ENCODE data around the gene ACTR1A.

Gene ACTR1A

DNA sequence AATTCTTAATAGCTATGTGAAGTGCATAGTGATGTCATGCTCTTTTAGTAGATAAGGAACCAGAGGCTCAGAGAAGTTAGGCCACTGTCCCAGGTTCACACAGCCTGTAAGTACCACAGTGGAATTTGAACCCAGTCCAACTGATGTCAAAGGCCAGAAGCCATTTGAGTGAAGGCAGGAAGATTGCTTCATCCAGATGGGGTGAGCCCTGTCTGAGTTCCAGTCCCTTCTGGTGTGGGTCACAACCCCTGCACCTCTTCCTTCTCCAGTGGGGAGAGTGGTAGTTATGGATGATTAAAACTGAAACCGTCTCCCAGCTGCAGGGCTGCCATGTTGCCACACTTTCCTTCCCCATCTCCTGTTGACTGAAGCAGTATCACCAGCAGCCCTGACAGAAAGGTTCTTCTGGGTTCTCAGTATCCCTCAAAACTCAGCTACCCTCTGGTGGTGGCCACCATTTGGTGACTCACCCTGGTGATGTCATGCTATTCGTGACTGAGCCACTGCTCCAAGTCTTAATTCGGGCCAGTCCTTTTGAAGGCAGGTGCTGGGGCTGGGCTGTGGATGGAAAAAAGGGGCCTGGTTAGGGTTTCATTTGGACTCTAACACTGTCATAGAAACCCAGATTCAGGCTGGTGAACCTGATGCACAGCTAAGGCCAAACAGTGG, 49.7 kb downstream of the ACTR1A start:
- H3K9me3 ChIP-seq (replicated peaks; ENCODE audit: insufficient read depth, low read length) = no peaks in the 10 kb centered on the region
- no peaks in the 10 kb centered on the region for H3K36me3 ChIP-seq (replicated peaks; ENCODE audit: insufficient read depth, low read length)
- H3K4me2 ChIP-seq (ENCODE audit: low read depth, low read length) = no peak overlapping the region
- peaks cover 12% of the 10 kb centered on the region for H3K79me2 ChIP-seq (ENCODE audit: low read length)
- H3K27ac ChIP-seq (ENCODE audit: low read length) = no peak overlapping the region
- H4K20me1 ChIP-seq (ENCODE audit: insufficient read depth, low read length) = no peaks in the 10 kb centered on the region
- TF ChIP-seq EZH2phosphoT487 (IDR thresholded peaks at IDR 0.05; ENCODE audit: low read length) (no peak), EZH2 (optimal IDR thresholded peaks at IDR 0.05; ENCODE audit: low read depth, low read length) (no peak), CTCF (IDR thresholded peaks at IDR 0.05; ENCODE audit: low read length) (no peak)
- no peaks in the 10 kb centered on the region for H3K9me2 ChIP-seq (replicated peaks; ENCODE audit: insufficient read depth, low read length)
- no peak overlapping the region for H2AFZ ChIP-seq (ENCODE audit: low read length)
- H3K4me3 ChIP-seq (ENCODE audit: low read length) = no peak overlapping the region
- H3K4me1 ChIP-seq (ENCODE audit: low read length) = peaks cover 9% of the 10 kb centered on the region
- H3K9ac ChIP-seq (ENCODE audit: low read length) = no peak overlapping the region
- H3F3A ChIP-seq (ENCODE audit: insufficient read depth, low read length) = peaks cover 3% of the 10 kb centered on the region; the same call in 1 of the 2 replicates
- no peaks in the 10 kb centered on the region for H3K27me3 ChIP-seq (replicated peaks; ENCODE audit: insufficient read depth, low read length)
- DNase-seq = no peak

GRCh38 chr10:102451105-102451969, 51.2 kb downstream of the ACTR1A start, which contains the start of gene C10orf95:
C10orf95 (minus strand) TSS chr10:102451543; CDS start chr10:102451093, 450 bp downstream.
- Histone ChIP-seq H3K36me3 (replicated peaks; ENCODE audit: insufficient read depth, low read length) (no peaks in the 10 kb centered on the region), H4K20me1 (ENCODE audit: insufficient read depth, low read length) (no peaks in the 10 kb centered on the region), H3K4me1 (ENCODE audit: low read length) (peaks cover 9% of the 10 kb centered on the region), H3K79me2 (ENCODE audit: low read length) (peaks cover 12% of the 10 kb centered on the region), H2AFZ (ENCODE audit: low read length) (peak within 1 kb of the TSS; percentile 71; the same call in 1 of the 2 replicates), H3K9me3 (replicated peaks; ENCODE audit: insufficient read depth, low read length) (no peaks in the 10 kb centered on the region), H3K9me2 (replicated peaks; ENCODE audit: insufficient read depth, low read length) (no peaks in the 10 kb centered on the region), H3K27ac (ENCODE audit: low read length) (no peak within 1 kb of the TSS; the same call in 1 of the 2 replicates), H3K4me3 (ENCODE audit: low read length) (peak within 1 kb of the TSS; percentile 70), H3K27me3 (replicated peaks; ENCODE audit: insufficient read depth, low read length) (no peaks in the 10 kb centered on the region), H3K9ac (ENCODE audit: low read length) (peak within 1 kb of the TSS; percentile 90), H3K4me2 (ENCODE audit: low read depth, low read length) (peak within 1 kb of the TSS; percentile 74), H3F3A (ENCODE audit: insufficient read depth, low read length) (peaks cover 3% of the 10 kb centered on the region; the same call in 1 of the 2 replicates)
- TF ChIP-seq EZH2phosphoT487 (IDR thresholded peaks at IDR 0.05; ENCODE audit: low read length) (no peak), CTCF (IDR thresholded peaks at IDR 0.05; ENCODE audit: low read length) (no peak), EZH2 (optimal IDR thresholded peaks at IDR 0.05; ENCODE audit: low read depth, low read length) (no peak)
- DNase-seq = no peak

GRCh38 chr10:102450374-102451104, 52.0 kb downstream of the ACTR1A start:
- H3K4me3 ChIP-seq (ENCODE audit: low read length) = peak overlapping the region; percentile 84
- peak overlapping the region; percentile 76 for H3K27ac ChIP-seq (ENCODE audit: low read length)
- TF ChIP-seq EZH2 (optimal IDR thresholded peaks at IDR 0.05; ENCODE audit: low read depth, low read length) (no peak), EZH2phosphoT487 (IDR thresholded peaks at IDR 0.05; ENCODE audit: low read length) (no peak), CTCF (IDR thresholded peaks at IDR 0.05; ENCODE audit: low read length) (no peak)
- peaks cover 12% of the 10 kb centered on the region for H3K79me2 ChIP-seq (ENCODE audit: low read length)
- H3K4me2 ChIP-seq (ENCODE audit: low read depth, low read length) = peak overlapping the region; percentile 74
- no peaks in the 10 kb centered on the region for H3K36me3 ChIP-seq (replicated peaks; ENCODE audit: insufficient read depth, low read length)
- no peaks in the 10 kb centered on the region for H4K20me1 ChIP-seq (ENCODE audit: insufficient read depth, low read length)
- no peaks in the 10 kb centered on the region for H3K9me2 ChIP-seq (replicated peaks; ENCODE audit: insufficient read depth, low read length)
- H3K27me3 ChIP-seq (replicated peaks; ENCODE audit: insufficient read depth, low read length) = no peaks in the 10 kb centered on the region
- peak overlapping the region; percentile 71 for H2AFZ ChIP-seq (ENCODE audit: low read length)
- no peaks in the 10 kb centered on the region for H3K9me3 ChIP-seq (replicated peaks; ENCODE audit: insufficient read depth, low read length)
- peaks cover 12% of the 10 kb centered on the region for H3K4me1 ChIP-seq (ENCODE audit: low read length)
- H3F3A ChIP-seq (ENCODE audit: insufficient read depth, low read length) = 0 out of 2 replicates have a peak, but pooled peaks cover 3% of the 10 kb centered on the region
- H3K9ac ChIP-seq (ENCODE audit: low read length) = peak overlapping the region; percentile 90
- DNase-seq = peak; percentile 92

Data from MM.1S (cell line).